GM12864 (cell line): ENCODE measurements around the gene MFSD12.

Experiments
- DNase-seq: peaks from one replicate; pipeline ENCODE4 v3.0.0-alpha.2; 2011; ENCODE audit warnings: low read depth
- H3K4me3 ChIP-seq: 2 replicates; pipeline ENCODE4 v1.5.1; 2011; ENCODE audit warnings: mild to moderate bottlenecking, low read depth, low read length, control low read depth
- CTCF ChIP-seq: IDR thresholded peaks from 2 replicates; pipeline ENCODE4 v1.5.1; 2011; ENCODE audit warnings: low read depth, mild to moderate bottlenecking, moderate library complexity, low read length, control low read depth, inconsistent platforms; ENCODE audit errors: missing control alignments

MFSD12 gene

DNA sequence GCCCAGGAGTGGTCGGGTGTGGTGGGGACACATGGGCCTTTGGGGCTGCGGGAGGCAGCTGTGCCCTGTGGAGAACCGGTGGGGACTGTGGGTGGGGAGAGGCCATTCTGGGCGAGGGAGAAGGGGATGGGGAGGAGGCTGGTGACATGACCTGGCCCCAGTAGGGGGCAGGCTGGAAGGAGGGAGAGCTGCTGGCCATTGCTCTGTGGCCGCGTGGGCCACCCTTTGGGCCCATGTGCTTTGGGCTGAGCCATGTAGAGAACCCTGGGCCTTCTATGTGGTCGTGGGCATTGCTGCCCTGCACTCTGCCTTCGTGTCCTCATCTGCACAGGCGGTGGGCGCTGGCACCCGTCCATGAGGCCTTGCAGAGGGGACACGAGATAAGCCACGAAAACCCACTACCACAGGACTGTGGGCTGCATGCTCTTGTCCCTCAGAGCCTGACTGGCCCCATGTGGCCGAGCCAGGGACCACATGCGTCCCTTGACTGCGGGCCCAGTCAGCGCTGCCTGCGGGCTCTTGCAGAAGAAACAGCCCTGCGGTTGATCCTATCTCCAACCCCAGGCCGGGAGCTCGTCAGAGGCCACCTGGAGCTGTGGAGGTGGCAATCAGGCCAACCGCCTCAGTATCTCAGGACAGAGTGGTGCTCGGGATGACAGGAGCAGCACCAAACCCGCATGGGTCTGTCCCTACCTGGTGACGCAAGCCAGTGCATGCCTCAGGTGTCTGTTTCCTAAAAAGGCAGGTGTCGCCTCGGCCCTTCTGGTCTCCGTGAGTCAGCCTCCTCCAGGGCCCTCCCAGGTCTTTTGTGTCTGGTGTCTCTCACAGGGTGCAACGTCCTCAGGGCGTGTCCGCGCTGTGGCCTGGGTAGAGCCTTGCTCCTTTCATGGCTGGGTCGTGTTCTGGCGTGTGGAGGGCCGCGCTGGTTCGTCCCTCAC, 37.0 kb downstream of the MFSD12 start:
- TF ChIP-seq CTCF: no peak
- no peak overlapping the region for H3K4me3 ChIP-seq
- DNase-seq: no peak

GRCh38 chr19:3519126-3519525, 38.3 kb downstream of the MFSD12 start:
- no peak overlapping the region for H3K4me3 ChIP-seq
- TF ChIP-seq CTCF: no peak
- DNase-seq: no peak

GRCh38 chr19:3518659-3519058, 38.7 kb downstream of the MFSD12 start:
- H3K4me3 ChIP-seq: no peak overlapping the region
- no peak for DNase-seq
- TF ChIP-seq CTCF: no peak

GRCh38 chr19:3518255-3518654, 39.1 kb downstream of the MFSD12 start:
- no peak for TF ChIP-seq CTCF
- DNase-seq: no peak
- H3K4me3 ChIP-seq: no peak overlapping the region

DNA sequence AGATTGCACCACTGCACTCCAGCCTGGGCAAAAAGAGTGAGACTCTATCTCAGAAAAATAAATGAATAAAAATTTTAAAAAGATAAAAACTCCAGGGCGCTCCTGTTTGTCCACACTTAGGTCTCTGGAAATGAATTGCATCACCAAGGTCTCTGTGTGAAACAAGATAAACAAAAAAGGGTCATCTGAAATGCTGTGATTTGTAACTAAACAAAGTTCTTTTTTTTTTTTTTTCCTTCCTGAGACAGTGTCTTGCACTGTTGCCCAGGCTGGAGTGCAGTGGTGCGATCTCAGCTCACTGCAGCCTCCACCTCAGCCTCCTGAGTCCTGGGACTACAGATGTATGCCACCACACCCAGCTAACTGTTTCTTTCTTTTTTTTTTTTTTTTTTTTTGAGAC, 39.7 kb downstream of the MFSD12 start:
- TF ChIP-seq CTCF: no peak
- no peak for DNase-seq
- H3K4me3 ChIP-seq: no peak overlapping the region

DNA sequence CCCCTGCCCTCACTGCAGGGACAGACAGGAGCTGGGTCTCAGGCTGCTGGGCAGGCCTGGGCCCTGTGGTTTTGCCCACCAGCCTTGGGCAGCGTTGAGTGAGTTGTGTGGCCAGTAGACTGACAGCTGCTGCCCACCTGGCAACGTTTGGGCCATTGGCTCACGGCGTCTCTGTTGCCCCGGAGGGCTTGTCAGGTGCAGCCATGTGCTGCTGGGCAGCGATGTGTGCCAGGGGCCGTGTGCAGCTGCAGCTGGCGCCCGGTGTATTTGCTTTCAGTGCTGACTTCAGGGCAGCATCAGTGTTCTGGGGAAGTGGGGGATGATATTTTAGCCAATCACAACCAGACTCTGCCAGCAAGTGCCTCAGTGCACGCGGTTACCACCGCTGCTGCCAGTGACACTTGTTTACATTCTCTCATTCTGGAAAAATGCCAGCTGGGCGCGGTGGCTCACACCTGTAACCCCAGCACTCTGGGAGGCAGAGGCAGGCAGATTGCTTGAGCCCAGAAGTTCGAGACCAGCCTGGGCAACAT, 40.6 kb downstream of the MFSD12 start:
- DNase-seq: no peak
- no peak overlapping the region for H3K4me3 ChIP-seq
- no peak for TF ChIP-seq CTCF
